Esophagus mucosa (tissue), 1 donor: Measurements from ENCODE around the gene NR3C2. TPM values are rescaled to one million over a fixed set of nuclear protein-coding genes. Genes with fewer than 3 reads are reported as not detected.
"Not testable (repeated sequence)": the region's sequence is repeated elsewhere in the genome, so short reads cannot be mapped to it uniquely, and the experiment has no call there.

Source experiments
- ATAC-seq: fragments of 200-7000 bp; cut with Tn5 transposase; one replicate; pipeline ENCODE4 v1.9.1; 2020
- total RNA-seq: library from RNA; stranded (reverse); gene quantifications from one replicate; pipeline ENCODE4 v1.2.4, GENCODE V29; 2023
- donor health status: DM: yes; HTN: yes; CAD: no.

Gene NR3C2
- total RNA-seq, 1 donor from 2014 or later: 1.1 TPM

- ATAC-seq: no peak
These were observed 282.4 kb downstream of the NR3C2 start for GRCh38 chr4:148159793-148160192.

DNA sequence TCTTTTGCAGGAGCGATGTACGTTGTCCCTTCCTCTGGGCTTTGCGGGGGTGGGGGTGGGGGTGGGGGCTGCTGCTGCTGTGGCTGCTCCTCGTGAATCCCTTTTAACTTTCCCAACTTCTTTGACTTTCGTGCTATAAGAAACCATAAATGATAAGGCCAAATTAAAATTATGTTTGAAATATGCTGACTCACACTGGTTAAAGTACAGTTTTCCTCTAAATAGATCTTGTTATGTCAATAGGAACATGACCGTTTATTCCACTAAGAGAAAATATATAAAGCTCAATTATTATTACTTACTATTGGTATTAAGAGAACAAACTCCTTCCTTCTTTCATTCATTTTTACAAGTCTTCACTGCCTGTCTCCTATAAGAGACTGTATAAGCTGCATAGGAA is 287.4 kb downstream of the NR3C2 start:
- no peak for ATAC-seq

DNA sequence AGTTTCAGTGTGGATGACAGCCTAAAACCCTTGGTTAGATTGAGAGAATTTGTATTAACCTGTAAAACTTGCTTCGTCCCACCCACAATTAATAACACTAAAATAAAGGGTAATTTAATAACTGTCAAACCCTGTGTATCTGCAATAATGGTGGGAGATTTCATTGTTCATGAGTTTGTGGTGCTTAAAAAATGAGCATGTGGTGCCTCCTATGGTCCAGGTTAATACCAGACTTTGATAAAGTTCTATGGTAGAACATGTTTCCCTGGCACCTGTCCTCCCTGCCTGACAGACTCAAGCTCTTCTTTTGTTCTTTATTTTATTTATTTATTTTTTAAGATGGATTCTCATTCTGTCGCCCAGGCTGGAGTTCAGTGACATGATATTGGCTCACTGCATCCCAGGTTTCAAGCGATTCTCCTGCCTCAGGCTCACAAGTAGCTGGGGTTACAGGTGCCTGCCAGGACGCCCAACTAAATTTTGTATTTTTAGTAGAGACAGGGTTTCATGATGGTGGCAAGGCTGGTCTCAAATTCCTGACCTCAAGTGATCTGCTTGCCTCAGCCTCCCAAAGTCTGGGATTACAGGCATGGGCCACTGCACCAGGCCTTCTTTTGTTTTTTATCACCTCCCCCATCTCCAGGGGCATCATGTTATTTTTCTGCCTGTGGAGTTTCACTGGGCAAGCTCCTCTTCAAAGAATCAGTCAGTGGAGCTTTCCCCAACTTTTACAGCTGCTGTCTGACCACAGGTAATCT is 289.2 kb downstream of the NR3C2 start:
- no peak for ATAC-seq

- ATAC-seq: no peak
These were observed 290.4 kb downstream of the NR3C2 start for GRCh38 chr4:148151806-148152205.

DNA sequence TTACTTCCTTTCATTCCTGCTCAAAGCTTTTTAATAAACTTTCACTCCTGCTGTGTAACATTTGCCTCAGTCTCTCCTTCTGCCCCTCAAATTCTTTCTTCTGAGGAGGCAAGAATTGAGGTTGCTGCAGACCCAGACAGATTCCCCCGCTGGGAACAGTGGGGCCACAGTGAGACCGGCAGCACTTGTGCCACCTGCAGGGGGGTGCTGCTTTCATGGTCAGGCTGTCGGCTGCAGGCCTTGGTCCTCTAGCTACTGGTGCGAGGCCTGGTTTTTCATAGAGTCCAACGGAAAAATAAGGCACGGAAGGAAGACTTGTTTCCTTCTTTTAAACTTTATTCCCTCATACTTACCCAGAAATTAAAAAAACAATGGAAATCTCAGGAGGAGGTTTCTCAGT is 296.7 kb downstream of the NR3C2 start:
- no peak for ATAC-seq

GRCh38 chr4:148143174-148143573 is 299.0 kb downstream of the NR3C2 start:
- ATAC-seq: no peak

GRCh38 chr4:148141501-148141900 is 300.7 kb downstream of the NR3C2 start:
- no peak for ATAC-seq

DNA sequence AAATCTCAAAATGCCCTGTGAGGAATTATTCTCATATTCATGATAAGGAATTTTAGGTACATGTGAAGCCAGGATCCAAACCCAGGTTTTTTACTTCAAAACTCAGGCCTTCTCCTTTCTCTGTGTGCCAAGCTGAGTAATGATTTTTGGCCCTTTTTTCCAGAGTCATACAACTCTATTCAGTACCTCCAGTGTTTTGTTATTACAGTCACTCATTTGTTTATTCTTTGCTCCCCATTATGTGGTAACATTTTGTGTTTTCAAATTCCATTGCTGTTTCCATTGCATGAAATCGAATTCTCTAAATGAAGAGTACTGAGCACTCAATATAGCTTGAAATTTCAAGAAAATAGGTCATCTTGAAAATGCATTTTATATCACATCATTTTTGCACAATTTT is 315.4 kb downstream of the NR3C2 start:
- ATAC-seq: no peak

DNA sequence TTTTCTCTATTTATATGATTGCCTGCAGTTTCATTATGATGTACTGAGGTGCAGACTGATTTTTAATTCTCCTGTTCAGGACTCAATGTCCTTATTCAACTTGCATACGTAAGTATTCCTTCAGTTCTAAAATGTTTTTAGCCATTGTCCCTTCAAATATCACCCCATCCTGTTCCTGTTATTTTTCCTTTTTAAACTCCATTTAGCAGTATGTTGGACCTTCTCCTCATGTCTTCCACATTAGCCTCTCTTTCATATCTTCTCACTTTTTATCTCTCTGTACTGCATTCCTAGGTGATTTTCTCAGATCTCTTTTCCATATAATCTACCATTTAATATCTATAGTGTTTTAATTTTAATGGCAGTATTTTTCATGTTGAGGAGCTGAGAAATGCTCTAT is 317.7 kb downstream of the NR3C2 start:
- no peak for ATAC-seq

GRCh38 chr4:148123161-148123560 is 319.1 kb downstream of the NR3C2 start:
- ATAC-seq: not testable (repeated sequence)

DNA sequence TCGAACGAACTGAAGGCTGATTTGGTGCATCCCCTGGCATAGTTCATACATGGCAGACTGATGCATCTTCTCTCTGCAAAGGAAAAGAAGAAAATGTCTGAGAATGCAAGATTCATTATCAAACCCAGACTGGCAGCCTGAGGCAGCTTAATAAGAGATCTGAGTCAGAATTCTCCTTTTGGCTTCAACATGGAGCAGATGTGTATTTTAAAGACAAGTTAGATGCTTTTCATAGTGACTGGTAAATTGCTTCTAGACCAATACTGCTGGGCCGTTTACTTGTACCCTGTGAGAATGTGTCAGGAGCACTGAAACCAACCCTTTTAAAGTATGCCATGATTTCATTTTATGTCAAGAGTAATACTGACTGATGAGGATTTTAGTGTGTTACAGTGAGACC is 322.0 kb downstream of the NR3C2 start:
- no peak for ATAC-seq

GRCh38 chr4:148118633-148119032 is 323.6 kb downstream of the NR3C2 start:
- no peak for ATAC-seq

GRCh38 chr4:148118179-148118578 is 324.0 kb downstream of the NR3C2 start:
- no peak for ATAC-seq

GRCh38 chr4:148116969-148117368 is 325.2 kb downstream of the NR3C2 start:
- ATAC-seq: no peak

- ATAC-seq: no peak
These were observed 325.9 kb downstream of the NR3C2 start for GRCh38 chr4:148116264-148116663.

DNA sequence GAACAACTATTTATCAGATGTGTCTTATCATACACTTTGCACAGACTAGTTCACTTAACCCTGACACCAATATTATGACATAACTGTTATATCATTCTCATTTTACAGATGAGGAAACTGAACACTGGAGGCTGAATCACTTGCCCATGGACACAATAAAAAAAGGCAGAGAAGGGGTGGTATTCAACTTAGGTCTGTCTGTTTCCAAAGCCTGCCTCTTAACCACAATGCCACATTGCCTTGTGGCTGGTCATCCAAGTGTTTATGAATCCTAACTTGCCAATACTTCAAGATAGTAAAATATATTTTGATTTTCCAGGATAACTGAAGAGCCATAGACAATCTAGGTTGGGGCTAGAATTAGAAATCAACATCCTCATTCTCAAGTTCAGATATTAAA is 327.8 kb downstream of the NR3C2 start:
- no peak for ATAC-seq

- no peak for ATAC-seq
These were observed 329.8 kb downstream of the NR3C2 start for GRCh38 chr4:148112231-148112982.

DNA sequence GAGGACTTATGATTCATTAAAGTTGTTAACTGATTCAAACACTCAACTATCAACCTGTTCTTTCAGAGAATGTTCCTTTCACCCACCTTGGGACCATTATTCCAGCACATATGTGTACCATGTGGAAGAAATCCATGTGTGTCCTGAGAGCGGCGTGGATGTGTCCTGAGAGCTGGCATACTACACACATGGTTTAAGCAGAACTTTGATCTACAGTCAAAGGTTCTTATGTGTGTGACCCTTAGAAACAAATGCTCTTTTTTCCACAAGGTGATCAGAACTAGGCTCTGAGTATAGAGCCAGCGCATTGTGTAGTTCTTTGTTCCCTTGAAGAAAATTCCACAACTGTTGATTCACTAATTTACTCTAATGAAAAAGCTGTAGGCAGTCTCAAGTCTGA is 332.0 kb downstream of the NR3C2 start:
- ATAC-seq: no peak

GRCh38 chr4:148109216-148109615 is 333.0 kb downstream of the NR3C2 start:
- no peak for ATAC-seq

- no peak for ATAC-seq
These were observed 333.4 kb downstream of the NR3C2 start for GRCh38 chr4:148108766-148109165.

DNA sequence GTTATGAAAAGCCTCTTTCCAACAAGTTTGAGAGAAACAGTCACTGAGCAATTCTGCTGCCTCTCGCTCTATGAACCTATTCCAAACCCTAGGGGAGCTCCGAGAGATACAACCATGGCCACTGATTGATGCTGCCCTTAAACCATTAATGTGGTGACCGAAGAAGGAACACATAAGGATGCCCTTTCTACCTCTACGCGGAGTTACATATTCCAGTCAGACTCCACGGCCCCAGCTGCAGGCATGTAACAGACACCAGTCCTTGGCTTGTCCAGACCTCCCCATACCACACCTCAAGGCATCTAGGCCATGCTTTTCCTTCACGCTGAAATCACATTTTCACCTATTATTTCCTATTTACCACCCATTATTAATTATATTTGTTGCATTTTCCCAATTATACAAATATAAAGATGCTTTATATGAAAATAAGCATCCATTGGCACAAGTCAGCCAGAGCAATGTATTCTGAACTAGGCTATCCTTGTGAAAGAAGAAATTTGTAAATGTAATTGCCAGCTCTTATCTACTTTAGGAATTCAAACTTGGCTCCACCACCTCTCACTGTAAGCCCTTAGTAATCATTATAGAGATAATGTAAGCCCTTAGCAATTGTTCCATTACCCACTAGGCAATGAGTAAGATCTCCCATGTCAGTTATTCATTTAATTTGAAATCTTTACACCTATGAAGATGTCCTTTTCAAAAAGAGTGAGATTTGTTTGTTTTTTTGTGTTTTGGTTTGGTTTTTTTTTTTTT is 338.4 kb downstream of the NR3C2 start:
- no peak for ATAC-seq

GRCh38 chr4:148101790-148102189 is 340.4 kb downstream of the NR3C2 start:
- ATAC-seq: no peak

- ATAC-seq: no peak
These were observed 341.0 kb downstream of the NR3C2 start for GRCh38 chr4:148101235-148101634.
